ENCODE results near the gene PPP3CA. TPM values are rescaled to one million over a fixed set of nuclear protein-coding genes. Genes with fewer than 3 reads are reported as not detected.

The PPP3CA gene
- total RNA-seq, 4 donors from 2014 or later = 19.0 to 39.6 (median 20.3) TPM

DNA sequence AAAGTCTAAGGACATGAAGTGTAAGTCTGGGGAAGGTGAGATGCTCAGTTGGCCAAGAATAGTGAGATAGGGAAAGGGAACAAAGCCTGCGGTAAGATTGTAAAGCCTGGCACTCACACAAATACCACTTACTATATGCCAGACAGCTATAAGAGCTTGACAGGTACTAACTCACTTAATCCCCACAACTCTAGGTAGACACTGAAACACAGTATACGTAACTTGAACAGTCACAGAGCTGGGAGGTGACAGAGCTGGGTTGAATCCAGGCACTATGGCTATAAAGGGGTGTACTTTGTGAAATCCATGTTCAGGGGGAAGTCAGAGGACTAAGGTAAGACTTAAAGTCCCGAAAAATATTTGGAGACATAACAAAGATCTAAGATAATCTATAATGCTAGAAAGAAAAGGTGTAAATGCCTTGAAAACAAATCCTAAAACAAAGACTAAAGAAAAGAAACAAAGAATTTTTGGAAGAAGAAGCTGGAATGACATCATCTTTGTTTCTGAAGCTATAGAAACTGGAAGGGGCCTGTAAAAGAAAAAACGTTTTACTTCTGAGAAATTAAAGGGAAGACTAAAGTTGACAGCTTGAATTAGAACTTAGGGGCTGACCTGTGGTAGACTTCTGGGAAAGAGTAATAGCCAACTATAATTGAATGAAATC lies 172.5 kb downstream of the PPP3CA start:
- TF ChIP-seq, protein P1, sequence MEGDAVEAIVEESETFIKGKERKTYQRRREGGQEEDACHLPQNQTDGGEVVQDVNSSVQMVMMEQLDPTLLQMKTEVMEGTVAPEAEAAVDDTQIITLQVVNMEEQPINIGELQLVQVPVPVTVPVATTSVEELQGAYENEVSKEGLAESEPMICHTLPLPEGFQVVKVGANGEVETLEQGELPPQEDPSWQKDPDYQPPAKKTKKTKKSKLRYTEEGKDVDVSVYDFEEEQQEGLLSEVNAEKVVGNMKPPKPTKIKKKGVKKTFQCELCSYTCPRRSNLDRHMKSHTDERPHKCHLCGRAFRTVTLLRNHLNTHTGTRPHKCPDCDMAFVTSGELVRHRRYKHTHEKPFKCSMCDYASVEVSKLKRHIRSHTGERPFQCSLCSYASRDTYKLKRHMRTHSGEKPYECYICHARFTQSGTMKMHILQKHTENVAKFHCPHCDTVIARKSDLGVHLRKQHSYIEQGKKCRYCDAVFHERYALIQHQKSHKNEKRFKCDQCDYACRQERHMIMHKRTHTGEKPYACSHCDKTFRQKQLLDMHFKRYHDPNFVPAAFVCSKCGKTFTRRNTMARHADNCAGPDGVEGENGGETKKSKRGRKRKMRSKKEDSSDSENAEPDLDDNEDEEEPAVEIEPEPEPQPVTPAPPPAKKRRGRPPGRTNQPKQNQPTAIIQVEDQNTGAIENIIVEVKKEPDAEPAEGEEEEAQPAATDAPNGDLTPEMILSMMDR (IDR thresholded peaks at IDR 0.05) = no peak
- no peak for TF ChIP-seq POLR2A (IDR thresholded peaks at IDR 0.05)
- Histone ChIP-seq H3K4me1 (peaks cover 0 to 13% (median 0%) of the 10 kb centered on the region in 4 donors), H3K4me3 (no peak overlapping the region), H3K27me3 (no peaks in the 10 kb centered on the region), H3K27ac (no peak overlapping the region), H3K36me3 (no peaks in the 10 kb centered on the region), H3K9me3 (no peaks in the 10 kb centered on the region)
- DNase-seq = no peak

DNA sequence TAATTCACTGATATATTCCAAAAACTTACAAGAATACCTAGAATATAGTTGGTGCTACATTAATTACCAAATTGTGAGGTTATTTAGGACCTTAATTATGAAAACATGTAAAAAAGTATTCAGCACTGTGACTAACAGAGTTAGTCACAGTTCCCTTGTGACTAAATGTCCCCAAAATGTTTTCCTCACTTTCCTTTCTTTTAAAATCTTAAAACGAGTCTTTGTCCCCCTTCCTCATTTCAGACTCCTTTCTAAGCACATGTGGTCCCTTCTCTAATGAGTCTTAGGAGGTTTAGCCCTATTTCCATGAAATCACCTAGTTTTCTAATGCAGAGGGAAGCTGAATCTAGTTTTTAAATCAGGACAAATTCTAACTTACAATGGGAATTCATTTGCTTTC lies 175.0 kb downstream of the PPP3CA start:
- no peak for TF ChIP-seq POLR2A (IDR thresholded peaks at IDR 0.05)
- TF ChIP-seq, protein P1 (IDR thresholded peaks at IDR 0.05) = no peak
- Histone ChIP-seq H3K9me3 (no peaks in the 10 kb centered on the region), H3K4me3 (no peak overlapping the region), H3K27me3 (no peaks in the 10 kb centered on the region), H3K27ac (no peak overlapping the region), H3K36me3 (no peaks in the 10 kb centered on the region), H3K4me1 (peaks cover 0 to 25% (median 2%) of the 10 kb centered on the region in 4 donors)
- DNase-seq = no peak

DNA sequence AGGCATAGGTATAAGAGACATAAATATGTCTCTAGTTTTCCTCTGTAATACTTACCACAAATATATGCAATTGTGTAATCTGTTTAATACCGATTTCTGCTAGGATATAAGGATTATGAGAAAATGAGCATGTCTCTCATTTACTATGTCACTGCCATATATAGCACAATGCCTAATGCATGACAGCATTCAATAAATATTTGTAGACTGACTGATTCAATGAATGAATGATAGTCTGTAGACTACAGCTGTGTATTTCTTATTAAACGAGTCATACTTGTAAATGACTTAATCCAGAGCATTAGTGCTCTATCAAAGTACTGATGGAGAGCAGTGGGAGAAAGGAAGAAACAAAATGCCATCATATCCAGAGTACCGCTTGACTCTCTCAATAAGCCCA lies 175.6 kb downstream of the PPP3CA start:
- no peaks in the 10 kb centered on the region for H3K36me3 ChIP-seq

DNA sequence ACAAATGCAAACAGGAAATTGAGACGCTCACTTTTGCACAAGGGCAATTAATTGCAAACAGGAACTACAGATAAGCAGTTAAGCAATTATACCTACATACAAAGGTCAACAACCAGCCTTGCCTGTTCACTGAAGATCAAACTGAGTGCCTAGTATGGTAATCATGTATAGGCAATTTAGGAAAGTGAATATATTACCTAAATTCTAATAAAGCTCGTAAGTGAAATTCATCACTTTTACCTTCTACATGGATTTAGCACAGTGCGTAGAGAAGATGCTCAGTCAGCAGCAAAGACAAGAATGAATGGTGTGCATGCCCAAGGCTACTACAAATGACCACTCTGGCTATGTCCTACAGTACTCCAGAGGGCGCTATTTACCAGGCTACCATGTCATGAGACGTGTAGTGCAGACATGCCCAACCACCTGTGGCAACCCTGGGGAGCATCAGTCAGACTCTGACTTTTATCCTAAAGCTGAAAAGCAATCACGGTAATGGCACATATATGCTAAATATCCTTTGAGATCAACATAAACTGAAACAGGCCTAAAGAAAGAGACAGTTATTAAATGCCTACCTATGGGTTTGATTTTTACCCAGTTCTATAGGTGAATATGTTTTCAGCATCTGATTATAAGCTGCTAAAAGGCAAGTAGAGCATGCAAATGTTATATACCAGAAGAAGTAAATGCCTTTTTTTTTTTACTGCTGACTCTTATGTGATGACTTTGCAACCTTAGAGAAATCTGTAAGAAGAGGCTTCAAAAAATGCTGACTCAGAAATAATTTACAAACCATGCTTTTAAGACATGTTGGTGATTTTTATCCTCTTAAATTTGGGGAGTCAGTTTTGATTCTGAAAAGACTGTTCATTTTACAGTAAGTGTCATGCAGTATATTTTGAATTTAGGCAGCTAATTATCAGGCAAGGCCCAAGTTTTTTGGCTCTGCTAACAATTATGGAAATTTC lies 178.0 kb downstream of the PPP3CA start:
- TF ChIP-seq POLR2A (IDR thresholded peaks at IDR 0.05) = no peak
- TF ChIP-seq, protein P1 (IDR thresholded peaks at IDR 0.05) = peak; percentile 37 to 94 (median 82)
- no peaks in the 10 kb centered on the region for H3K27me3 ChIP-seq
- no peaks in the 10 kb centered on the region for H3K9me3 ChIP-seq
- H3K27ac ChIP-seq = peak overlapping the region in 1 of 4 donors; percentile 0
- H3K4me1 ChIP-seq = peaks cover 0 to 12% (median 2%) of the 10 kb centered on the region in 4 donors
- no peaks in the 10 kb centered on the region for H3K36me3 ChIP-seq
- DNase-seq = peak in 2 of 3 donors; percentile 65 to 84
- H3K4me3 ChIP-seq = no peak overlapping the region

More for the DNA sequence above, 175.6 kb downstream of the PPP3CA start:
- no peak for DNase-seq
- no peak for TF ChIP-seq POLR2A (IDR thresholded peaks at IDR 0.05)
- TF ChIP-seq, protein P1 (IDR thresholded peaks at IDR 0.05) = no peak
- no peaks in the 10 kb centered on the region for H3K9me3 ChIP-seq
- no peak overlapping the region for H3K4me3 ChIP-seq
- peaks cover 0 to 25% (median 2%) of the 10 kb centered on the region in 4 donors for H3K4me1 ChIP-seq
- no peaks in the 10 kb centered on the region for H3K27me3 ChIP-seq
- H3K27ac ChIP-seq = no peak overlapping the region

DNA sequence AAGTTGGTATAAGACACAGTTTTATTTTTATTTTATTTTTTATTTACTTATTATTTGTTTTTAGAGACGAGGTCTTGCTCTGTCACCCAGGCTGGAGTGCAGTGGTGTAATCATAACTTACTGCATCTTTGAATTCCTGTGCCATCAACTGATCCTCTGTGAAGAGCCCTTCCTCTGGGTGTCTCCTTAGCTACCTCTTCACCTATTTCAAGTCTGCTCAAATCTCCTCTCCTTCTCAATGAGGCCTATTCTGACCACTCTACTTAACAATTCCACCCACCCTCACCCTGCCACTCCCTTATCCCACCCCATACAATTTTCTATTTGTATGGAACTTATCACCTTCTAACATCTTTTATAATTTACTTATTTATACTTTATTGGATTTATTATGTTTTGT lies 183.4 kb downstream of the PPP3CA start:
- no peak for DNase-seq
- H3K9me3 ChIP-seq = no peaks in the 10 kb centered on the region
- TF ChIP-seq POLR2A (IDR thresholded peaks at IDR 0.05) = no peak
- TF ChIP-seq, protein P1 (IDR thresholded peaks at IDR 0.05) = no peak
- no peak overlapping the region for H3K27ac ChIP-seq
- H3K27me3 ChIP-seq = no peaks in the 10 kb centered on the region
- H3K4me3 ChIP-seq = no peak overlapping the region
- peaks cover 0 to 6% (median 0%) of the 10 kb centered on the region in 4 donors for H3K4me1 ChIP-seq
- H3K36me3 ChIP-seq = no peaks in the 10 kb centered on the region

Data from Peyer's patch (tissue), 4 donors.